Left lobe of liver (tissue), 2 donors: ENCODE data around the gene CWH43. TPM values are rescaled to one million over a fixed set of nuclear protein-coding genes. Genes with fewer than 3 reads are reported as not detected.
A peak's percentile ranks its signal among the peaks of the same experiment; 100 is the strongest.
"Not testable (repeated sequence)": the region's sequence is repeated elsewhere in the genome, so short reads cannot be mapped to it uniquely, and the experiment has no call there.

Source experiments
- ATAC-seq: fragments of 200-7000 bp; cut with Tn5 transposase; one replicate; pipeline ENCODE4 v1.9.1; 2020; ENCODE audit warnings: mild to moderate bottlenecking, moderate library complexity
- DNase-seq: peaks from one replicate; pipeline ENCODE4 v3.0.0-alpha.2; 2020; ENCODE audit warnings: low spot score
- total RNA-seq: library from RNA; stranded (reverse); gene quantifications from one replicate; pipeline ENCODE4 v1.2.1, GENCODE V29; 2021
- donor health status: DM: no; HTN: no; CAD: no; lungs with moderate emphysema.
- donor health status: DM: no; HTN: yes; CAD: no.

Gene CWH43
- total RNA-seq, 1 donor from 2014 or later, result not detected

- DNase-seq, result not testable (repeated sequence)
- ATAC-seq, result peak; percentile 71
These were observed 106.6 kb downstream of the CWH43 start for GRCh38 chr4:49092608-49093135.

- DNase-seq, ATAC-seq: not testable (repeated sequence)
These were observed 110.1 kb downstream of the CWH43 start for GRCh38 chr4:49096215-49096614.

GRCh38 chr4:49096627-49097026 is 110.6 kb downstream of the CWH43 start:
- ATAC-seq, result peak; percentile 49
- DNase-seq, result not testable (repeated sequence)

- ATAC-seq, result peak; percentile 48
- DNase-seq, result not testable (repeated sequence)
These were observed 111.0 kb downstream of the CWH43 start for GRCh38 chr4:49097071-49097470.

GRCh38 chr4:49097505-49097904 is 111.4 kb downstream of the CWH43 start:
- ATAC-seq, DNase-seq: not testable (repeated sequence)

- peak; percentile 22 for ATAC-seq
- not testable (repeated sequence) for DNase-seq
These were observed 112.1 kb downstream of the CWH43 start for GRCh38 chr4:49098034-49098759.

GRCh38 chr4:49099831-49100444 is 113.9 kb downstream of the CWH43 start:
- DNase-seq, result not testable (repeated sequence)

GRCh38 chr4:49102344-49102898 is 116.3 kb downstream of the CWH43 start:
- peak; percentile 44 for ATAC-seq
- not testable (repeated sequence) for DNase-seq

More at GRCh38 chr4:49099831-49100444, 113.9 kb downstream of the CWH43 start:
- not testable (repeated sequence) for ATAC-seq

- DNase-seq, result not testable (repeated sequence)
- ATAC-seq, result peak; percentile 33
These were observed 117.5 kb downstream of the CWH43 start for GRCh38 chr4:49103436-49104136.

- not testable (repeated sequence) for DNase-seq
- peak; percentile 27 for ATAC-seq
These were observed 118.3 kb downstream of the CWH43 start for GRCh38 chr4:49104231-49104930.

- peak; percentile 3 for ATAC-seq
- DNase-seq, result not testable (repeated sequence)
These were observed 119.3 kb downstream of the CWH43 start for GRCh38 chr4:49105248-49105904.

- not testable (repeated sequence) for DNase-seq
- ATAC-seq, result peak; percentile 10
These were observed 121.2 kb downstream of the CWH43 start for GRCh38 chr4:49107262-49107661.

- peak; percentile 70 for ATAC-seq
- not testable (repeated sequence) for DNase-seq
These were observed 122.3 kb downstream of the CWH43 start for GRCh38 chr4:49108183-49108978.

GRCh38 chr4:49109567-49110166 is 123.6 kb downstream of the CWH43 start:
- ATAC-seq, result peak; percentile 46
- not testable (repeated sequence) for DNase-seq

GRCh38 chr4:49110579-49110978 is 124.5 kb downstream of the CWH43 start:
- not testable (repeated sequence) for DNase-seq
- peak; percentile 62 for ATAC-seq
